Measurements from ENCODE around the gene MRPL18. TPM values are rescaled to one million over a fixed set of nuclear protein-coding genes. Genes with fewer than 3 reads are reported as not detected.
"Not testable (repeated sequence)": the region's sequence is repeated elsewhere in the genome, so short reads cannot be mapped to it uniquely, and the experiment has no call there.

The MRPL18 gene
- total and polyA plus RNA-seq, 2 donors (not counting 3 experiments of a cell fraction or from before 2014, with no cell fraction given), result 55.4 to 70.7 TPM

- intact Hi-C loops (cut with micrococcal nuclease) (no loop called here), dilution Hi-C loops (cut with MboI; ENCODE audit: extremely low pct_ligation_motif_present, low sequenced_read_pairs) (no loop called here)
- no peak overlapping the region for H3K27ac ChIP-seq (ENCODE audit: insufficient read depth, low read depth, low read length)
- FAIRE-seq (no peak), DNase-seq (ENCODE audit: low read depth, low spot score) (no peak)
- peaks cover 22 to 46% of the 10 kb centered on the region in 2 experiments for H3K36me3 ChIP-seq (ENCODE audit: control insufficient read depth in 2 of 2, extremely low read depth in 1 of 2, insufficient read depth in 2 of 2, low read length in 2 of 2)
- ChIA-PET CTCF (interaction anchor here (1.1 to 1.2 kb wide), 2 partner anchors 8 to 55 kb away, joined by 3 read pairs; no protein-coding TSS in a partner anchor), POLR2A (no interaction called here)
- H3K79me2 ChIP-seq (ENCODE audit: control insufficient read depth, insufficient read depth, low read length), result peaks cover 30% of the 10 kb centered on the region
- no peaks in the 10 kb centered on the region for H4K20me1 ChIP-seq (replicated peaks; ENCODE audit: control insufficient read depth, extremely low read depth, insufficient read depth, low read length)
- TF ChIP-seq JUN (IDR thresholded peaks at IDR 0.05; ENCODE audit: borderline replicate concordance, insufficient read depth, insufficient read length, low read depth) (no peak), CTCF (IDR thresholded peaks at IDR 0.05; ENCODE audit: extremely low read depth in 1 of 2, insufficient read depth in 1 of 2, low read depth in 1 of 2, low read length in 2 of 2) (no peak), FOS (IDR thresholded peaks at IDR 0.05; ENCODE audit: borderline replicate concordance, insufficient read depth, low read length) (no peak), MAX (IDR thresholded peaks at IDR 0.05; ENCODE audit: insufficient read depth, insufficient read length) (no peak), POLR2A (IDR thresholded peaks at IDR 0.05; ENCODE audit: low read depth, low read length) (no peak), POLR2AphosphoS5 (IDR thresholded peaks at IDR 0.05; ENCODE audit: insufficient read depth, low read depth, low read length) (no peak), MYC (IDR thresholded peaks at IDR 0.05; ENCODE audit: low read depth, low read length) (no peak), GATA2 (IDR thresholded peaks at IDR 0.05; ENCODE audit: insufficient read depth, insufficient read length, low read depth, low read length) (no peak)
- H3K4me3 ChIP-seq (replicated peaks in 1 of 3; ENCODE audit: insufficient read depth in 1 of 3, low read depth in 1 of 3, low read length in 3 of 3), result no peak overlapping the region
- H3K9me1 ChIP-seq (replicated peaks; ENCODE audit: control insufficient read depth, extremely low read depth, insufficient read depth, low read length), result no peaks in the 10 kb centered on the region
- H3K4me2 ChIP-seq (ENCODE audit: insufficient read depth, low read length), result no peak overlapping the region
- H3K9me3 ChIP-seq (replicated peaks; ENCODE audit: control insufficient read depth, insufficient read depth, low read length), result no peaks in the 10 kb centered on the region
- no peaks in the 10 kb centered on the region for H3K4me1 ChIP-seq (ENCODE audit: control insufficient read depth, extremely low read depth, insufficient read depth, low read length)
- BruUV-seq (replicated peaks), result no TSS peak
- H3K9ac ChIP-seq (replicated peaks; ENCODE audit: extremely low read depth, insufficient read depth, low read length), result no peak overlapping the region
- H3K27me3 ChIP-seq (ENCODE audit: control insufficient read depth in 2 of 2, insufficient read depth in 2 of 2, low read length in 2 of 2), result no peaks in the 10 kb centered on the region
- no peak overlapping the region for H2AFZ ChIP-seq (ENCODE audit: low read depth, low read length)
Observed at GRCh38 chr6:159746759-159747158, 43.5 kb upstream of the MRPL18 start.

GRCh38 chr6:159748127-159748526, 42.1 kb upstream of the MRPL18 start:
- H3K36me3 ChIP-seq (ENCODE audit: control insufficient read depth in 2 of 2, extremely low read depth in 1 of 2, insufficient read depth in 2 of 2, low read length in 2 of 2), result peaks cover 18 to 43% of the 10 kb centered on the region in 2 experiments
- POLR2A ChIA-PET, result not testable (repeated sequence)

More at GRCh38 chr6:159748127-159748526, 42.1 kb upstream of the MRPL18 start:
- CTCF ChIA-PET; dilution Hi-C loops (cut with MboI; ENCODE audit: extremely low pct_ligation_motif_present, low sequenced_read_pairs); BruUV-seq (replicated peaks); H2AFZ ChIP-seq (ENCODE audit: low read depth, low read length); H3K27ac ChIP-seq (ENCODE audit: insufficient read depth, low read depth, low read length); intact Hi-C loops (cut with micrococcal nuclease); DNase-seq (ENCODE audit: low read depth, low spot score); H3K27me3 ChIP-seq (ENCODE audit: control insufficient read depth in 2 of 2, insufficient read depth in 2 of 2, low read length in 2 of 2); H3K4me3 ChIP-seq (replicated peaks in 1 of 3; ENCODE audit: insufficient read depth in 1 of 3, low read depth in 1 of 3, low read length in 3 of 3); H3K9me1 ChIP-seq (replicated peaks; ENCODE audit: control insufficient read depth, extremely low read depth, insufficient read depth, low read length); FAIRE-seq; H3K4me2 ChIP-seq (ENCODE audit: insufficient read depth, low read length); H4K20me1 ChIP-seq (replicated peaks; ENCODE audit: control insufficient read depth, extremely low read depth, insufficient read depth, low read length); H3K4me1 ChIP-seq (ENCODE audit: control insufficient read depth, extremely low read depth, insufficient read depth, low read length); H3K9ac ChIP-seq (replicated peaks; ENCODE audit: extremely low read depth, insufficient read depth, low read length); H3K9me3 ChIP-seq (replicated peaks; ENCODE audit: control insufficient read depth, insufficient read depth, low read length): not testable (repeated sequence)
- H3K79me2 ChIP-seq (ENCODE audit: control insufficient read depth, insufficient read depth, low read length), result peaks cover 25% of the 10 kb centered on the region

Measured in endothelial cell of umbilical vein (primary cell).